DMS53 treated with DMSO at 0.1 percent for 48 hours (cell line): ENCODE measurements around the gene ZNRF1.
"Not testable (repeated sequence)": the region's sequence is repeated elsewhere in the genome, so short reads cannot be mapped to it uniquely, and the experiment has no call there.

Experiments
- DNase-seq: peaks from one replicate; lab custom pipeline; 2025; ENCODE audit not compliant: unreplicated experiment; lab: John Stamatoyannopoulos, UW

The ZNRF1 gene

GRCh38 chr16:75000481-75001081 lies 1.8 kb downstream of the ZNRF1 start:
- DNase-seq = no peak

- DNase-seq = no peak
Measured at GRCh38 chr16:75002474-75002873, 3.6 kb downstream of the ZNRF1 start.

- DNase-seq = no peak
Measured at GRCh38 chr16:75003931-75004330, 5.1 kb downstream of the ZNRF1 start.

- no peak for DNase-seq
Measured at GRCh38 chr16:75004460-75004859, 5.6 kb downstream of the ZNRF1 start.

- no peak for DNase-seq
Measured at GRCh38 chr16:75005697-75006096, 6.9 kb downstream of the ZNRF1 start.

- no peak for DNase-seq
Measured at GRCh38 chr16:75007443-75007842, 8.6 kb downstream of the ZNRF1 start.

- DNase-seq = no peak
Measured at GRCh38 chr16:75010427-75010826, 11.6 kb downstream of the ZNRF1 start.

- no peak for DNase-seq
Measured at GRCh38 chr16:75011634-75012307, 12.9 kb downstream of the ZNRF1 start.

- DNase-seq = no peak
Measured at GRCh38 chr16:75012380-75013081, 13.7 kb downstream of the ZNRF1 start.

GRCh38 chr16:75013123-75013522 lies 14.3 kb downstream of the ZNRF1 start:
- not testable (repeated sequence) for DNase-seq

GRCh38 chr16:75014318-75014717 lies 15.5 kb downstream of the ZNRF1 start:
- no peak for DNase-seq

GRCh38 chr16:75016451-75017081 lies 17.7 kb downstream of the ZNRF1 start:
- not testable (repeated sequence) for DNase-seq

GRCh38 chr16:75017670-75018525 lies 19.1 kb downstream of the ZNRF1 start:
- DNase-seq = no peak

- DNase-seq = no peak
Measured at GRCh38 chr16:75019007-75019406, 20.2 kb downstream of the ZNRF1 start.

- no peak for DNase-seq
Measured at GRCh38 chr16:75019586-75019985, 20.8 kb downstream of the ZNRF1 start.

GRCh38 chr16:75021410-75021809 lies 22.6 kb downstream of the ZNRF1 start:
- no peak for DNase-seq

- no peak for DNase-seq
Measured at GRCh38 chr16:75022567-75022966, 23.7 kb downstream of the ZNRF1 start.

GRCh38 chr16:75023009-75023408 lies 24.2 kb downstream of the ZNRF1 start:
- DNase-seq = no peak

- no peak for DNase-seq
Measured at GRCh38 chr16:75024182-75024581, 25.4 kb downstream of the ZNRF1 start.

- no peak for DNase-seq
Measured at GRCh38 chr16:75024594-75024993, 25.8 kb downstream of the ZNRF1 start.

GRCh38 chr16:75025761-75026160 lies 26.9 kb downstream of the ZNRF1 start:
- DNase-seq = no peak
